HG03097 (cell line): ENCODE results near the gene IGSF9B.

Experiments used
- ATAC-seq: cut with Tn5 transposase; IDR thresholded peaks from one replicate; pipeline ENCODE4 v1.9.1; 2021; ENCODE audit not compliant: unreplicated experiment, low FRiP score

Gene IGSF9B

DNA sequence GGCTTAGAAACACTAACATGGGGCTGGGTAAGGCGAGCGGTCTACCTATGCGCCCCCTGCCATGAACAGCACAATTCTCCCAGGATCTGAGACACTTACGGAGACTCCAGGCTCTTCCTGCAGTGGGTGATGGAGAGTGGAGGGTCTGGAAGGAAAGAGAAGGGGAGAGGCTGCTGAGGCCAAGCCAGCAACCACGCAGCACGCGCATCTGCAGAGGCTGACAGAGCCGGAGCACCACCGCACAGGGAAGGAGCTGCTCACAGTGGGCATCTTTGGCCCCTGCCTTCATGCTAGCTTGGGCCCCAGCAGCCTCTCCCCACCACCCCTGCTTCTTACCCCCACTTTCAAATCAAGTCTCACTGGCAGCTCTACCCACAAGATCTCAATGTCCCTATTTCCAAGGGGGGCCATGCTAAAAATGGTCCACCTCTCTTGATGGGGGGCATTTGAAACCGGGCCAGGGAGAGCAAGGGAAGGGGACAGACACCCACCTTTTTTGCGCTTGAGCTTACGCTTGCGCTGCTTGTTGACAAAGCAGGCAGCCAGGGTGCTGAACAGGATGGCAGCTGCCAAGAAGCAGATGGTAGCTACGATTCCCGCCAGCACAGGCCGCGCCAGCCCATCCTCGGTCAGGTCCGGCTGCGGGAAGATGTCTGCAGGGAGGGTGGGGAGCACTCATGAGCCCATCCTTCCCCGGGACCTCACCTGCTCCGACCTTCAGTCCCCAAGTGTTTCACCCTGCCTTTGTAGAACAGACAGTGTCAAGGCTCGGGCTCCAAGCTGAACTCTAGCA lies 34.5 kb downstream of the IGSF9B start:
- no peak for ATAC-seq

DNA sequence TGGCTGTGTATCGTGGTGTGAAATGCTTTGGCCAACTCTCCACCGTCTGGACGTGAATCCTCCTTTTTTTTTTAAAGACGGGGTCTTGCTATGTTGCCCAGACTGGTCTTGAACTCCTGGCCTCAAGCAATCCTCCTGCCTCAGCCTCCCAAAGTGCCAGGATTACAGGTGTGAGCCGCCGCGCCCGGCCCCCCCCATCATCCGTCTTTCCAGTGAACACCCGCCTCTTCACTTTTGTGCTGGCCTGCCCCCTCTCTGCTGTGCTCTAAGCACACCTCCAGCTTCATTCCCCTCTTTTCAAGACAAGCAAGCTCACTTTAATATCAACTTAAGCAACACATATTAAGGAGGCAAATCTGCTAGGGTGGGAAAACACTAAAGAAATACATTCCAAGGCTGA lies 35.3 kb downstream of the IGSF9B start:
- ATAC-seq, result no peak

- no peak for ATAC-seq
Observed at GRCh38 chr11:133921026-133921425, 35.7 kb downstream of the IGSF9B start.

- ATAC-seq, result no peak
Observed at GRCh38 chr11:133920109-133920990, 36.4 kb downstream of the IGSF9B start.

DNA sequence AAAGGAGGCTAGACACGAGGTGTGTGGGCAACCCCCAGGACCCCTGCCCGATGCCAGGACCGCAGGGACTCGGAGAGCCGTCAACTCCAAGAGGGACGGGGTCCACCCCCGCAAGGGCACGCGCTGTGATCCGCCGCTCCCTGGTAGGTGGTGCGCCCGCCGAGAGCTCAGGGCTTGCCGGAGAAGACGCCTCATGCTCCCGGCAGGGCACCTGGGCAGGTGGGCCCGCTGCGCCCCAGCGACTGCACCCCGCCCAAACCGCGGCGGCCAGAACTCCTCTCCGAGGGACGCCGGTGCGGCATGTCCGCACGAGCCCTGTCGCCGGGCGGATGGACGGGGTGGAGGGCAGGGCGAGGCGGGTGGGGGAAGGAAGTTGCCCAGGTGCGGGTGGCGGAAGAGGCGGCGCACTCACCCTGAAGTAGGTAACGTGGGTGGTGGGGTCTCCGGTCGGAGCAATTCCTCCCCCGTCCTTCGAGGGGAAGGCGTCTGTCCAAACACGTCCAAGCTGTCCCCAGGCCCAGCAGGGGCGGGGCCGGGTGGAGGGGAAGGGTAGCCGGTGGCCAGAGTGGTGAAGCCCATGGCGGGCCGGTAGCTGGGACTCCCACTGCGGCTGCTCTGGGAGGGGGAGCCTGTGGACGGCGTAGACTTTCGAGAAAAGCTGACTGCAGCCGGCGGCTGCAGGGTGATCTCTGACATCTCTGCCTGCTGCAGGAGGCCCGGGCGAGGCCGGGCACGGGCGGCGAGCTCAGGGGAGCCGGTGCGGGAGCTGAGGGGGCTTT lies 37.2 kb downstream of the IGSF9B start:
- no peak for ATAC-seq

- ATAC-seq, result no peak
Observed at GRCh38 chr11:133918608-133919260, 38.0 kb downstream of the IGSF9B start.

GRCh38 chr11:133917921-133918607 lies 38.7 kb downstream of the IGSF9B start:
- no peak for ATAC-seq

DNA sequence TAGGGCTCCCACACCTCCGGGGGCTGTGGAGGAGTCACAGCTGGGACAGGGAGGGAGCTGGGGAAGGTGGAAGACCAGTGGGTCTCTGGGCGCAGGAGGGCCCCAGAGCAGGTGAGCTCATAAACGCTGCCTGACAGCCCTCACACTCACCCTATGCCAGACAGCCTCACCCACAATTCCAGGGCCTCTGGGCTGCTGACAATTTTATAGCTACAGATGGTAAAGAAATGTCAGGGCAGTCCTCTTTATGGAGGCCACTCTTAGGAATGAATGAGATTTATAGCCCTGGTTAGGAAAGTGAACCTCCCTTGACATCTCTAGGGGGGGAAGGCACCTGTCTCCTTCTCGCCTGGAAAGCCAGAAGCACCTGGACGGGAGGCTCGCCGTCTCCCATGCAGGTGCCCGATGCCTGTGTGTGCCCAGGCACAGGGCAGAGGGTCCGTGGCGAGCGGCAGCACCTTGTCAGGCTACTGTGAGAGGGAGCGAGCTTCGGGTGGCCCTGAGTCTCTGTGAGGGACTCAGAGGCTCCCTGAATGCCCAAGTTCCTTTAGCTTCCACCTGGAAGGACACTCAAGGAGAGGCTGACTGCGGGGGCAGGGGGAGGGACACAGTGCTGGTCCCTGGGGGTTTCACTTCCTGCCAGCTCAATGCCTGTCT lies 39.9 kb downstream of the IGSF9B start:
- ATAC-seq, result no peak

DNA sequence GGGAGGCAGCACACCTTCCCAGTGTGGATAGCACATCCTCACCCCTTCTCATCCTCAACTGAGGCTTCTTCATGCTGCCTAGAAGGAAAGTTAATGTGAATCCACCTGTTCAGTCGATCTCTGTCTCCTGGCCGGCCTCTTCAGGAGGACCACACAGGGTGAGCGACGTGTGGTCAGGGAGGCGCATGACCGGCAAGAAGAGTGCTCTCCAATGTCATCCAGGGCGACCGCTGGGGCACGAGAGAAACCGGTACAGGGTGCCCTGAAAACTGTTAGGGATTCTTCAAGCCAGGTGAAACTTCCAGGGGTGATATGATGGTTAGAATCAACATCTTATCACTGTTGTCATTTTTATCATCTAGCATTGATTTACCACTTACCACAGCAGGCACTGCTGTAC lies 43.0 kb downstream of the IGSF9B start:
- no peak for ATAC-seq

GRCh38 chr11:133911171-133911570 lies 45.6 kb downstream of the IGSF9B start:
- no peak for ATAC-seq

DNA sequence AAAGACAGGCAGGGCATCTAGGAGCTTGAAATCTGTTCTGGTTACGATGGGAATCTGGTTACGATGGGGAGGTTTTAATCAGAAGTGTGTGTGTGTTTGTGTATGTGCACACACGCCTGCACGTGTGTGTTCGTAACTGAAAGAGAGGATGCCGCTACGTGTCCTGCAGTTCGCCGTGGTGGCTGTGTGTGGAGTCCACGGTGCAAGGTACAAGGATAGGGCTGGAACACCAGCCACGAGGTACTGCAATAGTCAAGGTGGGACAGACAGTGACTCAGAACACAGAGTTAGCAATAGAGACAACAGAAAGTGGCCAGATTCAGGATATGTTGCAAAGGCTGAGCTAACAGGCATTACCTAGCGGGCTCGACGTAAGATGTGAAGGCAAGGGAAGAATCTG lies 46.7 kb downstream of the IGSF9B start:
- ATAC-seq, result no peak

DNA sequence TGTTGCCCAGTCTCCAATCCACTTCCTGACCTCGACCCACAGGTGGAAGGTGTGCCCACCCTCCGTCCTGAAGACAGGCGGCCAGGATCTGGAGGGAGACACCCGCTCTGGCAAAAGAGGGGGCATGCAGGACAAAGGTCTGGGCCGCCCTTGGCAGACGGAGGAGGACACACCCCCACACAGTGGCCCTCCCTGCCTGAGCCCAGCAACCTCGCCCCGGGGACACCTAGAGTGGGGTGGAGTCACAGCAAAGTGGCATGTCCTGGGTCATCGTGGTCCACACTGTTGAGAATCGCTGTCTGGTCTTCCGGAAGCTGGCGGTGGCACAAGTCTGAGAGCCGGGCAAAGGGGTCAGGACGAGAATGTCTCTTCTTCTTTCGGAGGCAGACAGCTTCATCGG lies 47.9 kb downstream of the IGSF9B start:
- no peak for ATAC-seq

GRCh38 chr11:133907841-133908241 lies 48.9 kb downstream of the IGSF9B start:
- no peak for ATAC-seq

DNA sequence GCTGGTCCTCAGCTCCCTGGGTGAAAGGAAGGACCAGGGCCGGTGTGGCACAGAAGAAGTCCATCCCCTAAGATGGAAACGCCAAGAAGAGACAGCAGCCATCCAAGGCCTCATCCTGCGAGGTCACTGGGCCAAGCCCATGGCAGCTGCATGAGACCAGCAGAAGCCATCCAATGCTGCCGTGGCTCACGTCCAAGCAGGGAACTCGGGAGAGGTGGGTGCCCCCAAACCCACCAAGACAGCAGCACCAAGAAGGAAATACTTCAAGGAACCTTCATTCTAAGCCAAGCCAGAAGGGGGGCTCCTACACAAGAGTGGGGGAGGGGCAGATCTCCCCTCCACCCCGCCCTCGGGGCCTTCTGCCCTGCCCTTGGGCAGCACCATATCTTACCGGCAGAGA lies 49.6 kb downstream of the IGSF9B start:
- ATAC-seq, result no peak

DNA sequence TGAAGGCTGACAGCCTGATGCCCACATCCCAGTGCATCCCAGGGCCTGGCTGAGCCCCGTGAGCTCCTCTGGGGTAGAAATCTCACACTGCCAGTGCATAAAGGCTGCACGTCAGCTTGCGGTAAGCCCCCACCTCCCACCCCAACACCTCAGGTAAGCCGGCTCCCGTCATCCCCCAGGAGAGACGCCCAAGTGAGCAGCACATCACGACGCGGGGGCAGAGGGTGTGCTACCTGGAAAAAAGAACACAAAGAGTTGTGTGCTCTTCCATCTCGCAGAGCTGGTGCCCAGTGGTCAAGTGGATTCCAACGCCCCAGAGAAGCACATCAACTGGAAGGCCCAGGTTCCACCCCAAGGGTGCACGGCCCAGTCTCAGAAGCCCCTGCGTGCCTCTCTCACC lies 50.0 kb downstream of the IGSF9B start:
- ATAC-seq, result no peak

- ATAC-seq, result no peak
Observed at GRCh38 chr11:133906241-133906640, 50.5 kb downstream of the IGSF9B start.

DNA sequence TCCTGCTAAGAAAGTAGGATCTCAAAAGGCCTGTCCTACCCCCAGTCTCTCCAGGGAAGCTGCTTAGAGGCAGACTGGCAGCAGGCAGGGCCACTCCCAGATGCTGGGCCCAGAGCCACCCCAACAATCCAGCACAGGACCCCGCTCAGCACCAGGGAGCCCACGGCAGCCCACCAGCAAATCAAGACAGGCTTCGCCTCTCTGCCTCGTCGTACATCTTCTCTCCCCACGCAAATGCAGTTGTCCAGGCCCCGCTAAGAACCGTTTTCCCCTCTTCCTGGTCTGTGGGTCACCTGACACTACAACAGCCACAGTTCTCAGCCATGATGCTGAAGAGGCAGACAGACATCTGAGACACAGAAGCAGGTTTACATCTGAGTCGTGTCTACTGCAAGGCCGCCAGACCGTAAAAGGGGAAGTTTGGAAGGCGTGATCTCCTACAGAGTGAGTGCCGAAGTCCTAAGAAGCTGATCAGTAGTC lies 51.1 kb downstream of the IGSF9B start:
- no peak for ATAC-seq

- ATAC-seq, result no peak
Observed at GRCh38 chr11:133904818-133905515, 51.8 kb downstream of the IGSF9B start.
